Lower leg skin (tissue), 3 donors: ENCODE measurements around the gene DTX3.

Source experiments
- POLR2A ChIP-seq, 2 donors: fragments of 450-650 bp; IDR thresholded peaks; one replicate each; pipeline ENCODE4 v1.6.1; 2016 to 2017; ENCODE audit warnings: antibody characterized with exemption in 2 of 2, mild to moderate bottlenecking in 1 of 2, moderate library complexity in 1 of 2
- TF ChIP-seq, protein P1 (sequence below), 3 donors: fragments of 450-650 bp; IDR thresholded peaks; one replicate each; pipeline ENCODE4 v1.5.1; 2016; ENCODE audit warnings: antibody characterized with exemption in 3 of 3, mild to moderate bottlenecking in 3 of 3, moderate library complexity in 2 of 3

DNA sequence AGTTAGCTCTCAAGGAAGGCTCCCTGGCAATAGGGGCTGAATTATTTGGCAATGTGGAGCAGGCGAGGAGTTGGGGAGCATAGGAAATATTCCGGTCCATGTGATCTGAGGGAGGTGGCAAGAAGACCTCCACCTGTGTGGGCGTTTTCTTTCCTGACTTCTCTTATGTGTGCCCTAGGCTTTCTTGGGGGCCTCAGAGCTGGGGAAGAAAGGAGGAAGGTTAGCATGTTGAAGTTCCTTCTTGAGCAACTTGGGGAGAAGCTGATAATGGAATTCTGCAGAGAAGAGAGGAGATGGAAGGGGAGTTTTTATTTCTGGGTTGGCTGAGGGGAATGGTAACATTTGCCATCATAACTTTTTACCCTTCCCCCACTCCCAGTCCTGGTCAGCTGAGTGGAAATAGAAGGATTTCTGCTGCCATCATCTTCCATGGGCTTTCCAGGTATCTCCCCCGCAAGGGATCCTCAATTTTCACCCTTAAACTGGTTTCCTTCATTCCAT lies 1.2 kb downstream of the DTX3 start:
- TF ChIP-seq POLR2A (IDR thresholded peaks at IDR 0.05): no peak
- TF ChIP-seq, protein P1, sequence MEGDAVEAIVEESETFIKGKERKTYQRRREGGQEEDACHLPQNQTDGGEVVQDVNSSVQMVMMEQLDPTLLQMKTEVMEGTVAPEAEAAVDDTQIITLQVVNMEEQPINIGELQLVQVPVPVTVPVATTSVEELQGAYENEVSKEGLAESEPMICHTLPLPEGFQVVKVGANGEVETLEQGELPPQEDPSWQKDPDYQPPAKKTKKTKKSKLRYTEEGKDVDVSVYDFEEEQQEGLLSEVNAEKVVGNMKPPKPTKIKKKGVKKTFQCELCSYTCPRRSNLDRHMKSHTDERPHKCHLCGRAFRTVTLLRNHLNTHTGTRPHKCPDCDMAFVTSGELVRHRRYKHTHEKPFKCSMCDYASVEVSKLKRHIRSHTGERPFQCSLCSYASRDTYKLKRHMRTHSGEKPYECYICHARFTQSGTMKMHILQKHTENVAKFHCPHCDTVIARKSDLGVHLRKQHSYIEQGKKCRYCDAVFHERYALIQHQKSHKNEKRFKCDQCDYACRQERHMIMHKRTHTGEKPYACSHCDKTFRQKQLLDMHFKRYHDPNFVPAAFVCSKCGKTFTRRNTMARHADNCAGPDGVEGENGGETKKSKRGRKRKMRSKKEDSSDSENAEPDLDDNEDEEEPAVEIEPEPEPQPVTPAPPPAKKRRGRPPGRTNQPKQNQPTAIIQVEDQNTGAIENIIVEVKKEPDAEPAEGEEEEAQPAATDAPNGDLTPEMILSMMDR (IDR thresholded peaks at IDR 0.05): no peak
